Liver (tissue), 9 donors: ENCODE data around the gene CCBE1. TPM values are rescaled to one million over a fixed set of nuclear protein-coding genes. Genes with fewer than 3 reads are reported as not detected.

Experiments
- DNase-seq: peaks from one replicate; pipeline ENCODE4 v3.0.0-alpha.2; 2017; ENCODE audit warnings: low spot score
- H3K27ac ChIP-seq, 2 donors: one replicate each; pipeline ENCODE4 v1.7.0; 2013; ENCODE audit warnings: inconsistent platforms in 2 of 2, low read length in 2 of 2, control low read depth in 1 of 2, low read depth in 1 of 2, mild to moderate bottlenecking in 1 of 2
- H3K27me3 ChIP-seq, 4 donors: one replicate each; pipeline versions ENCODE4 v1.6.1 to v1.7.0; 2013; ENCODE audit warnings: low read length in 3 of 4, inconsistent platforms in 1 of 4, mild to moderate bottlenecking in 1 of 4, moderate library complexity in 1 of 4; ENCODE audit not compliant: control insufficient read depth in 4 of 4, insufficient read depth in 4 of 4
- H3K36me3 ChIP-seq, 4 donors: one replicate each; pipeline versions ENCODE4 v1.6.1 to v1.7.0; 2013; ENCODE audit warnings: low read length in 3 of 4, mild to moderate bottlenecking in 3 of 4, low read depth in 1 of 4, moderate library complexity in 1 of 4; ENCODE audit not compliant: control insufficient read depth in 4 of 4, insufficient read depth in 3 of 4
- H3K4me1 ChIP-seq, 4 donors: one replicate each; pipeline versions ENCODE4 v1.6.1 to v1.7.0; 2013; ENCODE audit warnings: low read length in 3 of 4, mild to moderate bottlenecking in 3 of 4, moderate library complexity in 1 of 4; ENCODE audit not compliant: control insufficient read depth in 4 of 4, insufficient read depth in 4 of 4
- H3K4me3 ChIP-seq, 3 donors: one replicate each; pipeline versions ENCODE4 v1.6.1 to v1.7.0; 2013; ENCODE audit warnings: low read length in 3 of 3, control low read depth in 1 of 3, low read depth in 1 of 3, mild to moderate bottlenecking in 1 of 3
- H3K9ac ChIP-seq, 2 donors: one replicate each; pipeline ENCODE4 v1.7.0; 2013; ENCODE audit warnings: low read length in 2 of 2, mild to moderate bottlenecking in 2 of 2, moderate library complexity in 2 of 2, control low read depth in 1 of 2, low read depth in 1 of 2
- H3K9me3 ChIP-seq, 4 donors: one replicate each; pipeline versions ENCODE4 v1.6.1 to v1.7.0; 2013; ENCODE audit warnings: low read length in 3 of 4; ENCODE audit not compliant: control insufficient read depth in 4 of 4
- EGR1 ChIP-seq, 2 donors: IDR thresholded peaks; 2 replicates each; pipeline ENCODE4 v1.6.1; 2016 to 2018; ENCODE audit warnings: antibody characterized with exemption in 2 of 2, low read depth in 2 of 2
- FOXA1 ChIP-seq: IDR thresholded peaks from 2 replicates; pipeline ENCODE4 v1.6.1; 2016; ENCODE audit warnings: antibody characterized with exemption
- FOXA2 ChIP-seq: IDR thresholded peaks from 2 replicates; pipeline ENCODE4 v1.6.1; 2016; ENCODE audit warnings: antibody characterized with exemption
- HNF4A ChIP-seq, 2 donors: conservative IDR thresholded peaks; 2 replicates each; pipeline ENCODE4 v1.6.1; 2016; ENCODE audit warnings: antibody characterized with exemption in 2 of 2, mild to moderate bottlenecking in 2 of 2
- HNF4G ChIP-seq: IDR thresholded peaks from 2 replicates; pipeline ENCODE4 v1.6.1; 2016; ENCODE audit warnings: antibody characterized with exemption
- JUND ChIP-seq, 2 donors: IDR thresholded peaks; 2 replicates each; pipeline ENCODE4 v1.6.1; 2016; ENCODE audit warnings: antibody characterized with exemption in 2 of 2
- NR2F2 ChIP-seq: IDR thresholded peaks from 2 replicates; pipeline ENCODE4 v1.6.1; 2016; ENCODE audit warnings: antibody characterized with exemption
- RAD21 ChIP-seq, 2 donors: IDR thresholded peaks; 2 replicates each; pipeline ENCODE4 v1.6.1; 2016; ENCODE audit warnings: antibody characterized with exemption in 2 of 2, mild to moderate bottlenecking in 2 of 2
- RXRA ChIP-seq, 2 donors: IDR thresholded peaks; 2 replicates each; pipeline ENCODE4 v1.6.1; 2017 to 2018; ENCODE audit warnings: antibody characterized with exemption in 2 of 2, mild to moderate bottlenecking in 1 of 2
- SP1 ChIP-seq: IDR thresholded peaks from 2 replicates; pipeline ENCODE4 v1.6.1; 2018; ENCODE audit warnings: antibody characterized with exemption, mild to moderate bottlenecking
- TAF1 ChIP-seq: conservative IDR thresholded peaks from 2 replicates; pipeline ENCODE4 v1.6.1; 2016; ENCODE audit warnings: antibody characterized with exemption, mild to moderate bottlenecking
- YY1 ChIP-seq: IDR thresholded peaks from 2 replicates; pipeline ENCODE4 v1.6.1; 2016; ENCODE audit warnings: antibody characterized with exemption, mild to moderate bottlenecking
- WGBS: extraction: QIAGEN DNeasy Blood & Tissue Kit; methylation state at CpG from one replicate; pipeline ENCODE4 v1.1.7; 2013; 5-methylcytosine and 5-hydroxymethylcytosine counted together
- polyA plus RNA-seq, 2 donors: library from polyadenylated mRNA; stranded (reverse) in 1 of 2; unstranded in 1 of 2; fragments of 200-250 nt in 1 of 2; fragments of >200 nt in 1 of 2; fragmentation: Nextera tagmentation in 1 of 2; extraction: Ambion mirVana in 1 of 2; gene quantifications; one replicate each; pipeline versions ENCODE4 v1.2.1 to v1.2.3, GENCODE V29; 2013 to 2015
- total RNA-seq, 2 donors: library from RNA; depleted of rRNA; stranded (reverse); fragments of >200 nt; gene quantifications; one replicate each; pipeline ENCODE4 v1.2.3, GENCODE V29; 2014
- TF ChIP-seq, protein P1 (sequence below): IDR thresholded peaks from 2 replicates; pipeline ENCODE4 v1.6.1; 2016; ENCODE audit warnings: antibody characterized with exemption
- TF ChIP-seq, protein P2 (sequence below): IDR thresholded peaks from 2 replicates; pipeline ENCODE4 v1.6.1; 2016; ENCODE audit warnings: antibody characterized with exemption, mild to moderate bottlenecking
- TF ChIP-seq, protein P3 (sequence below): IDR thresholded peaks from 2 replicates; pipeline ENCODE4 v1.6.1; 2016; ENCODE audit warnings: antibody characterized with exemption
- TF ChIP-seq, protein P4 (sequence below): IDR thresholded peaks from 2 replicates; pipeline ENCODE4 v1.6.1; 2016; ENCODE audit warnings: antibody characterized with exemption
- TF ChIP-seq, protein P5 (sequence below): fragments of 150-350 bp; IDR thresholded peaks from 2 replicates; pipeline ENCODE4 v1.5.1; 2017; ENCODE audit warnings: improper control_type of control experiment, low read depth, low read length; ENCODE audit not compliant: missing input control
- donor health status: healthy.
- donor health status: healthy.
- donor health status: healthy.
- donor health status: healthy.
- donor health status: healthy.

CCBE1 gene
- total and polyA plus RNA-seq, 4 donors, result 1.8 to 2.6 (median 2.2) TPM

DNA sequence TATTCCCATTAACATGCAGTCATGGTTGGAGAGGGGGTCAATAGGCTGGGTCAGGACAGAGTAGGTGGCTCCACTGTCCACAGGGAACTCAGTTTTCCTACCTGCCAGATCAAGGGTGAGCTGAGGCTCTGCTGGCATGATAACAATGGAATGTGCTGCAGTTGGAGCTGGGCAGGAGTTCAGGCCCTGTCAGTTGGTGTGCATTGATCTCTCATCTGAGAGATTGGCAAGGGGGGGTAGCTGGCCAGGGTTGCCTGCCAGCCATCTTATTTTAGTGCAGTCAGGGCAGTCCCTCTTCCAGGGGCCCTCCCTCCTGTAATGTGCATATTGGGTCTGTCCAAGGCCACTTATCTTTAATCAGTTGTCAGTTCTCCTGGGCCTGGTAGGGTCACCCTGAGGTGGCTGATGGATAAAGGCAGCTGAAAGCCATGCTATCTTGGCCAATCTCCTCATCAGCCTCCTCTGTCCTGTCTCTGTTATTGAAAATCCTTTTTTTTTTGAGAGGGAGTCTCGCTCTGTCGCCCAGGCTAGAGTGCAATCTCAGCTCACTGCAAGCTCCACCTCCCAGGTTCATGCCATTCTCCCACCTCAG lies 38.1 kb upstream of the CCBE1 start:
- no peaks in the 10 kb centered on the region for H3K36me3 ChIP-seq
- no peak for DNase-seq
- peaks cover 0 to 2% (median 0%) of the 10 kb centered on the region in 4 donors for H3K27me3 ChIP-seq
- no peak overlapping the region for H3K27ac ChIP-seq
- no peaks in the 10 kb centered on the region for H3K4me1 ChIP-seq
- WGBS, result 80% methylated on average over 2 of the region's 2 CpGs
- TF ChIP-seq YY1 (no peak), EGR1 (IDR thresholded peaks at IDR 0.05; ENCODE audit: low read depth in 2 of 2) (no peak), FOXA2 (no peak), RAD21 (IDR thresholded peaks at IDR 0.05) (no peak), JUND (IDR thresholded peaks at IDR 0.05) (no peak), HNF4G (no peak), SP1 (no peak), FOXA1 (no peak), NR2F2 (no peak), HNF4A (conservative IDR thresholded peaks at IDR 0.05) (no peak), RXRA (IDR thresholded peaks at IDR 0.05) (no peak)
- TF ChIP-seq, protein P1, sequence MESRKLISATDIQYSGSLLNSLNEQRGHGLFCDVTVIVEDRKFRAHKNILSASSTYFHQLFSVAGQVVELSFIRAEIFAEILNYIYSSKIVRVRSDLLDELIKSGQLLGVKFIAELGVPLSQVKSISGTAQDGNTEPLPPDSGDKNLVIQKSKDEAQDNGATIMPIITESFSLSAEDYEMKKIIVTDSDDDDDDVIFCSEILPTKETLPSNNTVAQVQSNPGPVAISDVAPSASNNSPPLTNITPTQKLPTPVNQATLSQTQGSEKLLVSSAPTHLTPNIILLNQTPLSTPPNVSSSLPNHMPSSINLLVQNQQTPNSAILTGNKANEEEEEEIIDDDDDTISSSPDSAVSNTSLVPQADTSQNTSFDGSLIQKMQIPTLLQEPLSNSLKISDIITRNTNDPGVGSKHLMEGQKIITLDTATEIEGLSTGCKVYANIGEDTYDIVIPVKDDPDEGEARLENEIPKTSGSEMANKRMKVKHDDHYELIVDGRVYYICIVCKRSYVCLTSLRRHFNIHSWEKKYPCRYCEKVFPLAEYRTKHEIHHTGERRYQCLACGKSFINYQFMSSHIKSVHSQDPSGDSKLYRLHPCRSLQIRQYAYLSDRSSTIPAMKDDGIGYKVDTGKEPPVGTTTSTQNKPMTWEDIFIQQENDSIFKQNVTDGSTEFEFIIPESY, result no peak
- TF ChIP-seq, protein P2, sequence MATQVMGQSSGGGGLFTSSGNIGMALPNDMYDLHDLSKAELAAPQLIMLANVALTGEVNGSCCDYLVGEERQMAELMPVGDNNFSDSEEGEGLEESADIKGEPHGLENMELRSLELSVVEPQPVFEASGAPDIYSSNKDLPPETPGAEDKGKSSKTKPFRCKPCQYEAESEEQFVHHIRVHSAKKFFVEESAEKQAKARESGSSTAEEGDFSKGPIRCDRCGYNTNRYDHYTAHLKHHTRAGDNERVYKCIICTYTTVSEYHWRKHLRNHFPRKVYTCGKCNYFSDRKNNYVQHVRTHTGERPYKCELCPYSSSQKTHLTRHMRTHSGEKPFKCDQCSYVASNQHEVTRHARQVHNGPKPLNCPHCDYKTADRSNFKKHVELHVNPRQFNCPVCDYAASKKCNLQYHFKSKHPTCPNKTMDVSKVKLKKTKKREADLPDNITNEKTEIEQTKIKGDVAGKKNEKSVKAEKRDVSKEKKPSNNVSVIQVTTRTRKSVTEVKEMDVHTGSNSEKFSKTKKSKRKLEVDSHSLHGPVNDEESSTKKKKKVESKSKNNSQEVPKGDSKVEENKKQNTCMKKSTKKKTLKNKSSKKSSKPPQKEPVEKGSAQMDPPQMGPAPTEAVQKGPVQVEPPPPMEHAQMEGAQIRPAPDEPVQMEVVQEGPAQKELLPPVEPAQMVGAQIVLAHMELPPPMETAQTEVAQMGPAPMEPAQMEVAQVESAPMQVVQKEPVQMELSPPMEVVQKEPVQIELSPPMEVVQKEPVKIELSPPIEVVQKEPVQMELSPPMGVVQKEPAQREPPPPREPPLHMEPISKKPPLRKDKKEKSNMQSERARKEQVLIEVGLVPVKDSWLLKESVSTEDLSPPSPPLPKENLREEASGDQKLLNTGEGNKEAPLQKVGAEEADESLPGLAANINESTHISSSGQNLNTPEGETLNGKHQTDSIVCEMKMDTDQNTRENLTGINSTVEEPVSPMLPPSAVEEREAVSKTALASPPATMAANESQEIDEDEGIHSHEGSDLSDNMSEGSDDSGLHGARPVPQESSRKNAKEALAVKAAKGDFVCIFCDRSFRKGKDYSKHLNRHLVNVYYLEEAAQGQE, result no peak
- TF ChIP-seq, protein P3, sequence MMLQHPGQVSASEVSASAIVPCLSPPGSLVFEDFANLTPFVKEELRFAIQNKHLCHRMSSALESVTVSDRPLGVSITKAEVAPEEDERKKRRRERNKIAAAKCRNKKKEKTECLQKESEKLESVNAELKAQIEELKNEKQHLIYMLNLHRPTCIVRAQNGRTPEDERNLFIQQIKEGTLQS, result no peak
- TF ChIP-seq, protein P4, sequence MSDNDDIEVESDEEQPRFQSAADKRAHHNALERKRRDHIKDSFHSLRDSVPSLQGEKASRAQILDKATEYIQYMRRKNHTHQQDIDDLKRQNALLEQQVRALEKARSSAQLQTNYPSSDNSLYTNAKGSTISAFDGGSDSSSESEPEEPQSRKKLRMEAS, result no peak
- TF ChIP-seq, protein P5, sequence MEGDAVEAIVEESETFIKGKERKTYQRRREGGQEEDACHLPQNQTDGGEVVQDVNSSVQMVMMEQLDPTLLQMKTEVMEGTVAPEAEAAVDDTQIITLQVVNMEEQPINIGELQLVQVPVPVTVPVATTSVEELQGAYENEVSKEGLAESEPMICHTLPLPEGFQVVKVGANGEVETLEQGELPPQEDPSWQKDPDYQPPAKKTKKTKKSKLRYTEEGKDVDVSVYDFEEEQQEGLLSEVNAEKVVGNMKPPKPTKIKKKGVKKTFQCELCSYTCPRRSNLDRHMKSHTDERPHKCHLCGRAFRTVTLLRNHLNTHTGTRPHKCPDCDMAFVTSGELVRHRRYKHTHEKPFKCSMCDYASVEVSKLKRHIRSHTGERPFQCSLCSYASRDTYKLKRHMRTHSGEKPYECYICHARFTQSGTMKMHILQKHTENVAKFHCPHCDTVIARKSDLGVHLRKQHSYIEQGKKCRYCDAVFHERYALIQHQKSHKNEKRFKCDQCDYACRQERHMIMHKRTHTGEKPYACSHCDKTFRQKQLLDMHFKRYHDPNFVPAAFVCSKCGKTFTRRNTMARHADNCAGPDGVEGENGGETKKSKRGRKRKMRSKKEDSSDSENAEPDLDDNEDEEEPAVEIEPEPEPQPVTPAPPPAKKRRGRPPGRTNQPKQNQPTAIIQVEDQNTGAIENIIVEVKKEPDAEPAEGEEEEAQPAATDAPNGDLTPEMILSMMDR, result no peak
- H3K9ac ChIP-seq, result no peak overlapping the region
- H3K4me3 ChIP-seq, result no peak overlapping the region
- H3K9me3 ChIP-seq, result peaks cover 2 to 6% (median 3%) of the 10 kb centered on the region in 4 donors

DNA sequence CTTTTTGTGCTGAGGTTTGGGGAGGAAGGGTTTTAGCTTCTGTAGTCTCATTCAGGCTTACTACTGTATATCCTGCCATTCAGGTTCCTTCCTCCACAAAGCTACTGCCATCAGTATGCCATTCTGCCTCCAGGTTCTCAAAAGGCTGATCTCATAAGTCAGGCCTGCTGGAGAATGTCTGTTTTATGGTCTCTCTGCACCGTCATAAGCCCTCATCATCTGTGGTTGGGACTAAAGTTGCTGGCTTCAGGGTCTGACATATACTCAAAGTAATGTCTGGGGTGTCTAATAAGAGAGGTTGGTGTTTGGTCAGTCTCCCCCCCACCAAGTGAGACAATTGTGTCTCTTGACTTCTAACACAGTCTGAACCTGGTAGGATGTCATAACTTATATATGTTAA lies 36.2 kb upstream of the CCBE1 start:
- Histone ChIP-seq H3K27ac (no peak overlapping the region), H3K4me3 (no peak overlapping the region), H3K27me3 (no peaks in the 10 kb centered on the region), H3K9me3 (peaks cover 0 to 2% (median 0%) of the 10 kb centered on the region in 4 donors), H3K36me3 (no peaks in the 10 kb centered on the region), H3K9ac (no peak overlapping the region), H3K4me1 (no peaks in the 10 kb centered on the region)
- 79% methylated on average over 1 of the region's 1 CpG for WGBS
- DNase-seq, result no peak
- TF ChIP-seq RXRA (IDR thresholded peaks at IDR 0.05) (no peak), YY1 (no peak), NR2F2 (no peak), FOXA1 (no peak), JUND (IDR thresholded peaks at IDR 0.05) (no peak), SP1 (no peak), TAF1 (no peak), HNF4G (no peak)
- TF ChIP-seq, protein P3, result no peak
- TF ChIP-seq, protein P2, result no peak
- TF ChIP-seq, protein P1, result no peak
